Neuronal stem cell (in vitro differentiated cells): Measurements from ENCODE around the gene ST6GAL1.

Source experiments
- DNase-seq: peaks from one replicate; pipeline ENCODE4 v3.0.0-alpha.2; 2013; ENCODE audit warnings: low spot score
- H2AFZ ChIP-seq: one replicate; pipeline ENCODE4 v1.6.1; 2013; ENCODE audit warnings: mild to moderate bottlenecking, low read length, inconsistent platforms
- H2AK5ac ChIP-seq: 2 replicates; pipeline ENCODE4 v1.6.1; 2013; ENCODE audit warnings: low read depth, mild to moderate bottlenecking, inconsistent platforms, low read length, moderate library complexity, mixed read lengths
- H2BK120ac ChIP-seq: 2 replicates; pipeline ENCODE4 v1.6.1; 2013; ENCODE audit warnings: low read depth, mild to moderate bottlenecking, inconsistent platforms, low read length, moderate library complexity, mixed read lengths
- H2BK12ac ChIP-seq: one replicate; pipeline ENCODE4 v1.6.1; 2013; ENCODE audit warnings: low read length, inconsistent platforms
- H2BK15ac ChIP-seq: 2 replicates; pipeline ENCODE4 v1.6.1; 2013; ENCODE audit warnings: mild to moderate bottlenecking, low read length, inconsistent platforms, mixed read lengths
- H2BK5ac ChIP-seq: one replicate; pipeline ENCODE4 v1.6.1; 2013; ENCODE audit warnings: inconsistent platforms, mild to moderate bottlenecking, low read length, moderate library complexity
- H3K14ac ChIP-seq: one replicate; pipeline ENCODE4 v1.6.1; 2013; ENCODE audit warnings: low read length, inconsistent platforms
- H3K18ac ChIP-seq: 2 replicates; pipeline ENCODE4 v1.6.1; 2013; ENCODE audit warnings: low read length, inconsistent platforms
- H3K23ac ChIP-seq: 2 replicates; pipeline ENCODE4 v1.6.1; 2013; ENCODE audit warnings: low read depth, mild to moderate bottlenecking, mixed read lengths, low read length, inconsistent platforms; ENCODE audit not compliant: poor library complexity
- H3K27ac ChIP-seq: replicated peaks from 3 replicates; pipeline ENCODE4 v1.5.1; 2013; ENCODE audit warnings: low read length, inconsistent platforms
- H3K27me3 ChIP-seq, 3 experiments: 2 replicates each; pipeline ENCODE4 v1.6.1; 2013; ENCODE audit warnings: low read length in 3 of 3, mild to moderate bottlenecking in 2 of 3, inconsistent platforms in 1 of 3, low read depth in 1 of 3, mixed read lengths in 1 of 3, moderate library complexity in 1 of 3; ENCODE audit not compliant: control insufficient read depth in 3 of 3, insufficient read depth in 3 of 3
- H3K36me3 ChIP-seq, 2 donors: replicated peaks in 1 of 2; 2 replicates each; pipeline ENCODE4 v1.6.1; 2013; ENCODE audit warnings: low read length in 2 of 2; ENCODE audit not compliant: control insufficient read depth in 2 of 2, insufficient read depth in 2 of 2
- H3K4ac ChIP-seq: 2 replicates; pipeline ENCODE4 v1.6.1; 2013; ENCODE audit warnings: inconsistent platforms, mild to moderate bottlenecking, low read length, moderate library complexity
- H3K4me1 ChIP-seq, 2 donors: 1 replicate in 1 of 2; 2 replicates in 1 of 2; pipeline ENCODE4 v1.6.1; 2013; ENCODE audit warnings: low read length in 2 of 2, low read depth in 1 of 2; ENCODE audit not compliant: control insufficient read depth in 2 of 2, insufficient read depth in 1 of 2
- H3K4me2 ChIP-seq: one replicate; pipeline ENCODE4 v1.6.1; 2013; ENCODE audit warnings: mild to moderate bottlenecking, low read length, inconsistent platforms; ENCODE audit not compliant: insufficient read depth, poor library complexity, severe bottlenecking
- H3K4me3 ChIP-seq, 2 donors: 2 replicates each; pipeline ENCODE4 v1.5.1; 2013; ENCODE audit warnings: low read length in 2 of 2, mild to moderate bottlenecking in 2 of 2, inconsistent platforms in 1 of 2, moderate library complexity in 1 of 2
- H3K79me1 ChIP-seq: one replicate; pipeline ENCODE4 v1.6.1; 2013; ENCODE audit warnings: low read depth, mild to moderate bottlenecking, inconsistent platforms, low read length, moderate library complexity
- H3K9ac ChIP-seq: one replicate; pipeline ENCODE4 v1.6.1; 2013; ENCODE audit warnings: mild to moderate bottlenecking, low read depth, low read length, inconsistent platforms; ENCODE audit not compliant: poor library complexity
- H3K9me3 ChIP-seq, 2 donors: replicated peaks in 1 of 2; 2 replicates each; pipeline versions ENCODE3 to v1.6.1; 2013; ENCODE audit warnings: low read length in 2 of 2, mild to moderate bottlenecking in 2 of 2, inconsistent platforms in 1 of 2, low read depth in 1 of 2, mixed read lengths in 1 of 2, moderate library complexity in 1 of 2; ENCODE audit not compliant: control insufficient read depth in 2 of 2, insufficient read depth in 1 of 2
- H4K8ac ChIP-seq: one replicate; pipeline ENCODE4 v1.6.1; 2013; ENCODE audit warnings: low read depth, mild to moderate bottlenecking, inconsistent platforms, low read length, moderate library complexity
- H4K91ac ChIP-seq: one replicate; pipeline ENCODE4 v1.6.1; 2013; ENCODE audit warnings: low read length, low read depth, mild to moderate bottlenecking, inconsistent platforms; ENCODE audit not compliant: poor library complexity
- WGBS, 2 donors: extraction: QIAGEN DNeasy Blood & Tissue Kit; methylation state at CpG; one replicate each; pipeline ENCODE4 v1.1.7; 2013; ENCODE audit warnings: missing lambda C conversion rate in 2 of 2, mixed read lengths in 1 of 2; ENCODE audit not compliant: insufficient read length in 2 of 2, insufficient replicate concordance in 1 of 2; ENCODE audit errors: extremely low coverage in 2 of 2; 5-methylcytosine and 5-hydroxymethylcytosine counted together

ST6GAL1 gene

GRCh38 chr3:186945255-186945823 is 15.0 kb downstream of the ST6GAL1 start:
- Histone ChIP-seq H3K4me1 (peaks cover 0 to 6% of the 10 kb centered on the region in 2 donors), H2BK15ac (no peak overlapping the region), H3K27ac (no peak overlapping the region), H3K14ac (no peak overlapping the region), H3K9me3 (no peaks in the 10 kb centered on the region), H2AK5ac (no peak overlapping the region), H3K4me3 (no peak overlapping the region), H3K79me1 (peaks cover 5% of the 10 kb centered on the region), H3K9ac (no peak overlapping the region), H3K27me3 (no peaks in the 10 kb centered on the region), H2BK5ac (no peak overlapping the region), H3K18ac (no peak overlapping the region), H3K23ac (no peak overlapping the region), H4K91ac (no peak overlapping the region), H4K8ac (no peak overlapping the region), H3K36me3 (peaks cover 3 to 6% of the 10 kb centered on the region in 2 donors), H3K4ac (no peak overlapping the region), H2AFZ (no peak overlapping the region), H3K4me2 (no peak overlapping the region), H2BK12ac (no peak overlapping the region), H2BK120ac (no peak overlapping the region)
- no peak for DNase-seq
- WGBS, 2 donors = 100% methylated on average over 1 of the region's 8 CpGs; no CpG with 5 or more reads in 1 of the 2 donors

DNA sequence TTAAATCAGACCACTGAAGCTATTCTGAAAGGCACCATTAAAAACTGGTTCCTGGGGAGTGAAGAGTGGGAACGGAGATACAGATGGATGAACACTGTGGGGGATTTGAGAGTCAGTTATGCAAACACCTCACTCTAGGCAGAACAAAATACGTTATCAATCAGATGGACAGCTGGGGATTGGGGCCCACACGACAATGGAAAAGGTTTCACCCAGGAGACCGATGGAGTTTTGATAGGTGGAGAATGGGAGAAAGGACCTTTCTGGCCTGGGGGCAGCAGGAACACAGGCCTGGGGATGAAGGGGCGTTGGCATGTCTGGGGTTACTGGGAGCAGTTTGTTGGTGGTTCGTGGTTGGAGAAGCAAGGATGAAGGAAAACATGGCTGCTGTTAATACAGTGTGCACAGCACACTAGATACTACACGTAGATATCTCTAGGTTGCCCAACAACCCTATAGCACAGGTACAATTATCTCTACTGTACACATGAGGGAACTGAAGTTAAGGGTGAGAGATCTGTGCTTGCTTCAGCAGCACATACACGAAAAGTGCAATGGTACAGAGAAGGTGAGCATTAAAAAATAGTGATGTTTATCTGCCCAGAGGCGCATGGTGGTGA is 16.5 kb downstream of the ST6GAL1 start:
- H2BK120ac ChIP-seq = no peak overlapping the region
- no peak overlapping the region for H2AK5ac ChIP-seq
- DNase-seq = no peak
- WGBS, 2 donors = no CpG with 5 or more reads among the region's 9 CpGs
- H4K8ac ChIP-seq = no peak overlapping the region
- H3K4ac ChIP-seq = peak overlapping the region; percentile 19
- peaks cover 5% of the 10 kb centered on the region for H3K79me1 ChIP-seq
- H2BK12ac ChIP-seq = no peak overlapping the region
- no peak overlapping the region for H3K27ac ChIP-seq
- H2AFZ ChIP-seq = no peak overlapping the region
- no peak overlapping the region for H3K14ac ChIP-seq
- peaks cover 0 to 3% of the 10 kb centered on the region in 2 donors for H3K4me1 ChIP-seq
- H3K36me3 ChIP-seq = peaks cover 3 to 6% of the 10 kb centered on the region in 2 donors
- peaks cover 0 to 2% of the 10 kb centered on the region in 2 donors for H3K9me3 ChIP-seq
- H2BK15ac ChIP-seq = no peak overlapping the region
- no peak overlapping the region for H4K91ac ChIP-seq
- H3K23ac ChIP-seq = no peak overlapping the region
- H3K27me3 ChIP-seq = no peaks in the 10 kb centered on the region
- no peak overlapping the region for H3K4me2 ChIP-seq
- H2BK5ac ChIP-seq = no peak overlapping the region
- no peak overlapping the region for H3K18ac ChIP-seq
- no peak overlapping the region for H3K4me3 ChIP-seq
- no peak overlapping the region for H3K9ac ChIP-seq

GRCh38 chr3:186949281-186949982 is 19.1 kb downstream of the ST6GAL1 start:
- Histone ChIP-seq H3K27ac (no peak overlapping the region), H3K4me3 (no peak overlapping the region), H4K91ac (no peak overlapping the region), H3K36me3 (peaks cover 0 to 3% of the 10 kb centered on the region in 2 donors), H3K4ac (no peak overlapping the region), H2AK5ac (no peak overlapping the region), H2BK15ac (no peak overlapping the region), H3K9me3 (peaks cover 0 to 2% of the 10 kb centered on the region in 2 donors), H3K27me3 (no peaks in the 10 kb centered on the region), H3K23ac (no peak overlapping the region), H2BK5ac (no peak overlapping the region), H2BK120ac (no peak overlapping the region), H3K4me2 (no peak overlapping the region), H3K4me1 (peaks cover 0 to 1% of the 10 kb centered on the region in 2 donors), H2AFZ (no peak overlapping the region), H3K9ac (no peak overlapping the region), H3K18ac (no peak overlapping the region), H3K79me1 (peaks cover 5% of the 10 kb centered on the region), H4K8ac (no peak overlapping the region), H2BK12ac (no peak overlapping the region), H3K14ac (no peak overlapping the region)
- WGBS, 2 donors = no CpG with 5 or more reads among the region's 7 CpGs
- DNase-seq = no peak

DNA sequence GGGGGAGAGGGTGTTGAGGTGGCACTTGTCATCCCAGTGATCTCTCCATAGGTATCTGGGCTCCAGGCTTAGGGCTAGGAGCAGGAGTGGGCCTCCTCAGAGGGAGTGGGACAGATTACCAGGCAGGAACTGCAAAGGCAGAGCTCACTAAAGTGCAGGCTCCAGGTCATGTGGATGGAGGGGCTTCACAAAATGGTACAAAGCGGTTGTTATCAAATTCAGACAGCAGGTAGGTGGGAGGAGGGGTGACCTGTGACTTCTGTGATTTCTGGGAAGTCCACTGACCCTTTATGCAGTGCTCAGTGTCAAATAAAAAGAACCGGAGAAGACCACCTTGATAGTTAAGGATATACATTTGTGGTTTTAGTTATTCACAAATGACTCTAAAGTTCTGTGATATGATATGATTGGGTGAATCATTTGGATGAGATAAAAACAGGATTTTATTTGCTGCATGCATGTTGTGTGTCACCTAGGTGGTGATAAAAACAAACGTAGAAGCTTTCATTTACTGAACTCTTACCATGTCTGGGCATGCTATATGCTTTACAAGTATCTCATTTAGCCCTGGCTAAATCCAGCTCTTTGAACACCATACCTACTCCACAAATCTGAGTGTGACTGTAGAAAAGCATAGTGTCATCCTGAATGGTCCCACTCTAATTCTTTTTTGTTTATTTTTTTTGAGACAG is 20.2 kb downstream of the ST6GAL1 start:
- Histone ChIP-seq H3K23ac (no peak overlapping the region), H3K4me1 (peaks cover 0 to 1% of the 10 kb centered on the region in 2 donors), H2BK15ac (no peak overlapping the region), H4K91ac (no peak overlapping the region), H3K27me3 (no peaks in the 10 kb centered on the region), H2BK5ac (no peak overlapping the region), H3K4me2 (no peak overlapping the region), H3K9ac (no peak overlapping the region), H3K9me3 (peaks cover 0 to 2% of the 10 kb centered on the region in 2 donors), H3K79me1 (peaks cover 5% of the 10 kb centered on the region), H3K4me3 (no peak overlapping the region), H3K18ac (peak overlapping the region; percentile 27), H2AFZ (no peak overlapping the region), H3K14ac (no peak overlapping the region), H2AK5ac (no peak overlapping the region), H4K8ac (no peak overlapping the region), H2BK120ac (no peak overlapping the region), H3K4ac (no peak overlapping the region), H3K27ac (no peak overlapping the region), H3K36me3 (peaks cover 0 to 3% of the 10 kb centered on the region in 2 donors), H2BK12ac (no peak overlapping the region)
- no peak for DNase-seq
- no CpG with 5 or more reads among the region's 3 CpGs for WGBS, 2 donors
